GM23338 (cell line): ENCODE data around the gene UFD1. TPM values are rescaled to one million over a fixed set of nuclear protein-coding genes. Genes with fewer than 3 reads are reported as not detected.

Source experiments
- ATAC-seq: fragments of 200-7000 bp; cut with Tn5 transposase; 3 replicates; pipeline ENCODE4 v1.9.1; 2020
- DNase-seq: peaks from one replicate; pipeline ENCODE4 v3.0.0-alpha.2; 2015; ENCODE audit warnings: low spot score
- H2AFZ ChIP-seq: fragments of 200-600 bp; sonication (generic); 2 replicates; pipeline ENCODE4 v1.8.0; 2016; ENCODE audit warnings: antibody characterized with exemption, mild to moderate bottlenecking, moderate library complexity
- H3F3A ChIP-seq: fragments of 200-600 bp; sonication (generic); replicated peaks from 2 replicates; pipeline ENCODE4 v1.8.0; 2017; ENCODE audit warnings: antibody characterized with exemption, mixed run types, low read depth
- H3K27ac ChIP-seq: fragments of 200-600 bp; sonication (generic); 2 replicates; pipeline ENCODE4 v1.6.1; 2016; ENCODE audit warnings: low read depth
- H3K27me3 ChIP-seq: fragments of 200-600 bp; sonication (generic); 2 replicates; pipeline ENCODE4 v1.8.0; 2016; ENCODE audit warnings: mild to moderate bottlenecking, mixed run types, moderate library complexity; ENCODE audit not compliant: insufficient read depth
- H3K36me3 ChIP-seq: fragments of 200-600 bp; sonication (generic); 2 replicates; pipeline ENCODE4 v1.8.0; 2016; ENCODE audit warnings: mild to moderate bottlenecking; ENCODE audit not compliant: insufficient read depth
- H3K4me1 ChIP-seq: fragments of 200-600 bp; sonication (generic); 2 replicates; pipeline ENCODE4 v1.8.0; 2016; ENCODE audit warnings: mild to moderate bottlenecking, moderate library complexity; ENCODE audit not compliant: insufficient read depth
- H3K4me2 ChIP-seq: fragments of 200-600 bp; sonication (generic); 2 replicates; pipeline ENCODE4 v1.7.1; 2017; ENCODE audit warnings: mixed run types
- H3K4me3 ChIP-seq: fragments of 200-600 bp; sonication (generic); 2 replicates; pipeline ENCODE4 v1.6.1; 2016; ENCODE audit warnings: mixed run types
- H3K79me2 ChIP-seq: fragments of 200-600 bp; sonication (generic); replicated peaks from 2 replicates; pipeline ENCODE4 v1.8.0; 2017; ENCODE audit warnings: mild to moderate bottlenecking; ENCODE audit not compliant: insufficient read depth
- H3K9me2 ChIP-seq: fragments of 200-600 bp; sonication (generic); 2 replicates; pipeline ENCODE4 v1.8.0; 2017; ENCODE audit not compliant: insufficient read depth
- H4K20me1 ChIP-seq: fragments of 200-600 bp; sonication (generic); replicated peaks from 2 replicates; pipeline ENCODE4 v1.8.0; 2017; ENCODE audit warnings: mild to moderate bottlenecking; ENCODE audit not compliant: insufficient read depth
- H3K27ac Mint-ChIP-seq: 2 replicates; pipeline ENCODE4 v1.8.0; 2020; ENCODE audit warnings: inconsistent platforms, mild to moderate bottlenecking, moderate library complexity, mixed read lengths
- H3K27me3 Mint-ChIP-seq: 3 replicates; pipeline ENCODE4 v1.8.0; 2022; ENCODE audit warnings: low read depth, mild to moderate bottlenecking, moderate library complexity, mixed read lengths, inconsistent platforms; ENCODE audit not compliant: insufficient read depth, poor library complexity
- H3K36me3 Mint-ChIP-seq: 3 replicates; pipeline ENCODE4 v1.8.0; 2021; ENCODE audit warnings: low read depth, mild to moderate bottlenecking, inconsistent platforms, moderate library complexity, mixed read lengths
- H3K4me1 Mint-ChIP-seq: 3 replicates; pipeline ENCODE4 v1.8.0; 2020; ENCODE audit warnings: mild to moderate bottlenecking, inconsistent platforms, mixed read lengths
- H3K4me3 Mint-ChIP-seq: 3 replicates; pipeline ENCODE4 v1.8.0; 2021; ENCODE audit warnings: moderate library complexity, mild to moderate bottlenecking, inconsistent platforms, mixed read lengths
- H3K9me3 Mint-ChIP-seq: 3 replicates; pipeline ENCODE4 v1.8.0; 2020; ENCODE audit warnings: moderate library complexity, mild to moderate bottlenecking, inconsistent platforms, mixed read lengths
- CREB1 ChIP-seq: fragments of 250-450 bp; sonication (Bioruptor Pico); IDR thresholded peaks from 2 replicates; pipeline ENCODE4 v1.5.0; 2020; ENCODE audit warnings: low read depth, mild to moderate bottlenecking, moderate library complexity
- ETS1 ChIP-seq: IDR thresholded peaks from 2 replicates; pipeline ENCODE4 v1.6.1; 2016; ENCODE audit warnings: antibody characterized with exemption
- EZH2 ChIP-seq: fragments of 200-600 bp; sonication (generic); IDR thresholded peaks from one replicate; pipeline ENCODE4 v1.8.0; 2017; ENCODE audit warnings: antibody characterized with exemption, mild to moderate bottlenecking, low read depth; ENCODE audit not compliant: unreplicated experiment
- EZH2phosphoT487 ChIP-seq: fragments of 200-600 bp; sonication (generic); IDR thresholded peaks from one replicate; pipeline ENCODE4 v1.8.1; 2018; ENCODE audit warnings: antibody characterized with exemption; ENCODE audit not compliant: unreplicated experiment
- JUNB ChIP-seq: IDR thresholded peaks from one replicate; pipeline ENCODE4 v1.6.1; 2016; ENCODE audit warnings: antibody characterized with exemption; ENCODE audit not compliant: unreplicated experiment
- NANOG ChIP-seq: IDR thresholded peaks from 2 replicates; pipeline ENCODE4 v1.6.1; 2016; ENCODE audit warnings: antibody characterized with exemption, borderline replicate concordance
- POLR2AphosphoS5 ChIP-seq: IDR thresholded peaks from 2 replicates; pipeline ENCODE4 v1.6.1; 2016; ENCODE audit warnings: antibody characterized with exemption, low read depth
- REST ChIP-seq: IDR thresholded peaks from one replicate; pipeline ENCODE4 v1.6.1; 2018; ENCODE audit warnings: antibody characterized with exemption; ENCODE audit not compliant: unreplicated experiment
- STAT1 ChIP-seq: IDR thresholded peaks from one replicate; pipeline ENCODE4 v1.6.1; 2016; ENCODE audit warnings: antibody characterized with exemption; ENCODE audit not compliant: unreplicated experiment
- ZNF114 ChIP-seq: fragments of 250-450 bp; sonication (Bioruptor Pico); IDR thresholded peaks from 2 replicates; pipeline ENCODE4 v1.5.0; 2020; ENCODE audit warnings: mild to moderate bottlenecking, moderate library complexity
- ZNF331 ChIP-seq: fragments of 250-450 bp; sonication (Bioruptor Pico); IDR thresholded peaks from 2 replicates; pipeline ENCODE4 v1.5.0; 2020; ENCODE audit warnings: low read depth, mild to moderate bottlenecking, moderate library complexity
- ZNF462 ChIP-seq: fragments of 250-450 bp; sonication (Bioruptor Pico); IDR thresholded peaks from 2 replicates; pipeline ENCODE4 v1.5.0; 2020; ENCODE audit warnings: mild to moderate bottlenecking, moderate library complexity
- polyA plus RNA-seq: library from polyadenylated mRNA; unstranded; fragments of >200 nt; fragmentation: Nextera tagmentation; extraction: Ambion mirVana; gene quantifications from 2 replicates; pipeline ENCODE4 v1.2.1, GENCODE V29; 2016
- total RNA-seq: library from RNA; depleted of rRNA; stranded (reverse); fragments of >200 nt; shearing (Covaris generic); gene quantifications from 2 replicates; pipeline ENCODE4 v1.2.3, GENCODE V29; 2014
- TF ChIP-seq, protein P1 (sequence below), 2 experiments: fragments of 200-600 bp in 1 of 2; sonication (generic) in 1 of 2; conservative IDR thresholded peaks; 2 replicates each; pipeline versions ENCODE4 v1.5.1 to v1.6.1; 2016 to 2017; ENCODE audit warnings: antibody characterized with exemption in 2 of 2, low read depth in 2 of 2, mild to moderate bottlenecking in 2 of 2, moderate library complexity in 1 of 2

Gene UFD1
- total and polyA plus RNA-seq, 2 experiments from 2014 or later = 53.5 to 93.8 TPM

DNA sequence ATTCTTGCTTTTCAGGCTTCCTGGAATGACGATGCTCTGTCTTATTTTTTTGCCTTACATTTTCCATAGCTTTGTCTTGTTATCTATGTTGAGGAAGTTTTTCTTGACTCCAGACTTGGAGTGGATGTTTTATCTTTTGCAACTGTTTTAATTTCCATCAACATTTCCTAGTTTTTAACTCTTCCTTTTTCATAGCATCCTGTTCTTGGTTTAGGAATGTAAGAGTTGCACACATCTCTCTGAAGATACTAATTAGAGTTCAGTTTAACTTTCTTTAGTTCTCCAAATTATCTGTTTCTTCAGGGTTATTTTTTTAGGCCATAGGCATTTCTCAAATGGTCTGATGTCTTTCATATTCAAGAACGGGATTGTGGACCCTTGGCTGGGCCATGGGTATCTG lies 34.8 kb upstream of the UFD1 start:
- Histone ChIP-seq H2AFZ (no peak overlapping the region), H3K36me3 (no peaks in the 10 kb centered on the region), H3K27ac (no peak overlapping the region), H4K20me1 (no peaks in the 10 kb centered on the region), H3K27me3 (no peaks in the 10 kb centered on the region), H3K9me2 (no peaks in the 10 kb centered on the region), H3K4me2 (no peak overlapping the region), H3K4me1 (no peaks in the 10 kb centered on the region), H3K4me3 (no peak overlapping the region), H3K79me2 (no peaks in the 10 kb centered on the region), H3F3A (no peaks in the 10 kb centered on the region)
- no peak overlapping the region for H3K4me3 Mint-ChIP-seq
- no peak overlapping the region for H3K27ac Mint-ChIP-seq
- peaks cover 51% of the 10 kb centered on the region for H3K36me3 Mint-ChIP-seq
- TF ChIP-seq ETS1 (no peak), EZH2 (no peak), JUNB (no peak), ZNF331 (CRISPR knock-in tag) (no peak), STAT1 (no peak), POLR2AphosphoS5 (no peak), EZH2phosphoT487 (no peak), ZNF114 (no peak), REST (no peak), NANOG (no peak), ZNF462 (CRISPR knock-in tag) (no peak), CREB1 (no peak)
- TF ChIP-seq, protein P1, sequence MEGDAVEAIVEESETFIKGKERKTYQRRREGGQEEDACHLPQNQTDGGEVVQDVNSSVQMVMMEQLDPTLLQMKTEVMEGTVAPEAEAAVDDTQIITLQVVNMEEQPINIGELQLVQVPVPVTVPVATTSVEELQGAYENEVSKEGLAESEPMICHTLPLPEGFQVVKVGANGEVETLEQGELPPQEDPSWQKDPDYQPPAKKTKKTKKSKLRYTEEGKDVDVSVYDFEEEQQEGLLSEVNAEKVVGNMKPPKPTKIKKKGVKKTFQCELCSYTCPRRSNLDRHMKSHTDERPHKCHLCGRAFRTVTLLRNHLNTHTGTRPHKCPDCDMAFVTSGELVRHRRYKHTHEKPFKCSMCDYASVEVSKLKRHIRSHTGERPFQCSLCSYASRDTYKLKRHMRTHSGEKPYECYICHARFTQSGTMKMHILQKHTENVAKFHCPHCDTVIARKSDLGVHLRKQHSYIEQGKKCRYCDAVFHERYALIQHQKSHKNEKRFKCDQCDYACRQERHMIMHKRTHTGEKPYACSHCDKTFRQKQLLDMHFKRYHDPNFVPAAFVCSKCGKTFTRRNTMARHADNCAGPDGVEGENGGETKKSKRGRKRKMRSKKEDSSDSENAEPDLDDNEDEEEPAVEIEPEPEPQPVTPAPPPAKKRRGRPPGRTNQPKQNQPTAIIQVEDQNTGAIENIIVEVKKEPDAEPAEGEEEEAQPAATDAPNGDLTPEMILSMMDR (conservative IDR thresholded peaks at IDR 0.05; ENCODE audit: low read depth in 2 of 2) = no peak
- peaks cover 5% of the 10 kb centered on the region for H3K27me3 Mint-ChIP-seq
- H3K4me1 Mint-ChIP-seq = no peaks in the 10 kb centered on the region; the same call in 2 of the 3 replicates
- DNase-seq (no peak), ATAC-seq (no peak)
- no peaks in the 10 kb centered on the region for H3K9me3 Mint-ChIP-seq
